C4-2B (cell line): Measurements from ENCODE around the gene CFAP77.

Experiments used
- CTCF ChIP-seq: fragments of 450-650 bp; conservative IDR thresholded peaks from 2 replicates; pipeline ENCODE4 v1.5.1; 2017; ENCODE audit warnings: mild to moderate bottlenecking
- ZFX ChIP-seq: fragments of 450-650 bp; IDR thresholded peaks from 2 replicates; pipeline ENCODE4 v1.6.1; 2017

- no peak for TF ChIP-seq CTCF
- TF ChIP-seq ZFX: no peak
These were observed 177.6 kb downstream of the CFAP77 start for GRCh38 chr9:132587592-132587955.
